Gastrocnemius medialis (tissue), 4 donors: ENCODE data around the gene ATRNL1. TPM values are rescaled to one million over a fixed set of nuclear protein-coding genes. Genes with fewer than 3 reads are reported as not detected.

Source experiments
- ATAC-seq, 2 donors: fragments of 150-250 bp; one replicate each; pipeline ENCODE4 v1.9.1; 2016
- DNase-seq, 2 donors: peaks; one replicate each; pipeline ENCODE4 v3.0.0-alpha.2; 2019
- H3K27ac ChIP-seq, 4 donors: fragments of 200-600 bp; sonication (generic); 1 replicate in 1 of 4; 2 replicates in 3 of 4; pipeline ENCODE4 v1.5.1; 2016 to 2018; ENCODE audit warnings: mild to moderate bottlenecking in 2 of 4, moderate library complexity in 1 of 4
- H3K27me3 ChIP-seq, 3 donors: fragments of 200-600 bp; sonication (generic) in 2 of 3; 1 replicate in 1 of 3; 2 replicates in 2 of 3; pipeline versions ENCODE4 v1.5.1 to v1.6.0; 2016 to 2019; ENCODE audit warnings: mild to moderate bottlenecking in 1 of 3, moderate library complexity in 1 of 3
- H3K36me3 ChIP-seq, 2 donors: fragments of 200-600 bp; sonication (generic) in 1 of 2; one replicate each; pipeline ENCODE4 v1.5.1; 2017 to 2018
- H3K4me1 ChIP-seq, 2 donors: fragments of 200-600 bp; sonication (generic) in 1 of 2; one replicate each; pipeline ENCODE4 v1.5.1; 2016 to 2017; ENCODE audit warnings: mild to moderate bottlenecking in 2 of 2
- H3K4me3 ChIP-seq, 4 donors: fragments of 200-600 bp; sonication (generic) in 3 of 4; 1 replicate in 1 of 4; 2 replicates in 3 of 4; pipeline ENCODE4 v1.5.1; 2016 to 2019; ENCODE audit warnings: mild to moderate bottlenecking in 2 of 4
- H3K9me3 ChIP-seq, 3 donors: fragments of 200-600 bp; sonication (generic) in 2 of 3; 1 replicate in 1 of 3; 2 replicates in 2 of 3; pipeline ENCODE4 v1.5.1; 2016 to 2019
- POLR2A ChIP-seq, 2 donors: fragments of 450-650 bp; IDR thresholded peaks; one replicate each; pipeline ENCODE4 v1.6.1; 2017; ENCODE audit warnings: antibody characterized with exemption in 2 of 2, mild to moderate bottlenecking in 2 of 2, moderate library complexity in 2 of 2
- in situ Hi-C, 4 donors: fragments of 200-750 bp; cut with MboI; loops; one replicate each; pipeline versions ENCODE4 v1.15.0 to v1.8.0; 2017; ENCODE audit warnings: low sequenced_read_pairs in 4 of 4
- intact Hi-C: fragments of 100-400 bp; cut with DNase I; formaldehyde crosslinking; loops from one replicate; pipeline ENCODE4 v1.15.1; 2023; ENCODE audit warnings: low total_unique reads
- total RNA-seq, 4 donors: library from RNA; depleted of rRNA; stranded (reverse); fragments of >200 nt; gene quantifications; one replicate each; pipeline versions ENCODE4 v1.1.0 to v1.2.3, GENCODE V29; 2016
- TF ChIP-seq, protein P1 (sequence below), 5 experiments: fragments of 450-650 bp in 3 of 5; fragments of 200-600 bp in 2 of 5; sonication (generic) in 2 of 5; IDR thresholded peaks in 4 of 5; conservative IDR thresholded peaks in 1 of 5; 1 replicate in 4 of 5; 2 replicates in 1 of 5; pipeline ENCODE4 v1.5.1; 2016 to 2019; ENCODE audit warnings: antibody characterized with exemption in 5 of 5, mild to moderate bottlenecking in 3 of 5, moderate library complexity in 3 of 5

Gene ATRNL1
- total RNA-seq, 4 donors from 2014 or later, result 1.6 to 10.8 (median 3.8) TPM

DNA sequence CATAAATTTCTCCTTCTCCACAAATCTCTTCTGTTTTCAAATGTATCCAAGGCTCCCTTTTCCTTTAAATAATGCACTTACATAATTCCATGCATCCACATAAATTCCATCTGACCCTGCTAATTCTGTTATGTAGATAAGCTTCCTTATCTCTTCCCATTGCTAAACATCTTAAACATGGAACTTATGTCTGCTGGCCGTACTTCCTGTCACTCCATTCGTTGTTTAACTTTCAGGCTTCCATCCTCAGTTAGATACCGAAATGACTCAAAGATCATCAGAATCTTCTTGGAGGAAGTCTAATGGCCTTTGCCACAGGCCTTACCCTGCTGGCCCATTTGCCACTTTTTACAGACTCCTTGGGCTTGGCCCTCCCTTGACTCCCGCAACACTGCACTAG, 848.9 kb downstream of the ATRNL1 start:
- Histone ChIP-seq H3K27ac (no peak overlapping the region), H3K4me3 (no peak overlapping the region), H3K36me3 (no peaks in the 10 kb centered on the region), H3K4me1 (no peaks in the 10 kb centered on the region), H3K9me3 (no peaks in the 10 kb centered on the region), H3K27me3 (no peaks in the 10 kb centered on the region)
- DNase-seq, result no peak
- no peak for TF ChIP-seq POLR2A (IDR thresholded peaks at IDR 0.05)
- TF ChIP-seq, protein P1, sequence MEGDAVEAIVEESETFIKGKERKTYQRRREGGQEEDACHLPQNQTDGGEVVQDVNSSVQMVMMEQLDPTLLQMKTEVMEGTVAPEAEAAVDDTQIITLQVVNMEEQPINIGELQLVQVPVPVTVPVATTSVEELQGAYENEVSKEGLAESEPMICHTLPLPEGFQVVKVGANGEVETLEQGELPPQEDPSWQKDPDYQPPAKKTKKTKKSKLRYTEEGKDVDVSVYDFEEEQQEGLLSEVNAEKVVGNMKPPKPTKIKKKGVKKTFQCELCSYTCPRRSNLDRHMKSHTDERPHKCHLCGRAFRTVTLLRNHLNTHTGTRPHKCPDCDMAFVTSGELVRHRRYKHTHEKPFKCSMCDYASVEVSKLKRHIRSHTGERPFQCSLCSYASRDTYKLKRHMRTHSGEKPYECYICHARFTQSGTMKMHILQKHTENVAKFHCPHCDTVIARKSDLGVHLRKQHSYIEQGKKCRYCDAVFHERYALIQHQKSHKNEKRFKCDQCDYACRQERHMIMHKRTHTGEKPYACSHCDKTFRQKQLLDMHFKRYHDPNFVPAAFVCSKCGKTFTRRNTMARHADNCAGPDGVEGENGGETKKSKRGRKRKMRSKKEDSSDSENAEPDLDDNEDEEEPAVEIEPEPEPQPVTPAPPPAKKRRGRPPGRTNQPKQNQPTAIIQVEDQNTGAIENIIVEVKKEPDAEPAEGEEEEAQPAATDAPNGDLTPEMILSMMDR (IDR thresholded peaks at IDR 0.05 in 4 of 5, conservative IDR thresholded peaks at IDR 0.05 in 1 of 5), result no peak
- intact Hi-C loops, result no loop called here
- in situ Hi-C loops, result loop anchor here in 2 of 4 donors (10.0 to 25.0 kb wide), 2 partner anchors 343 to 345 kb away; no protein-coding TSS in a partner anchor
- no peak for ATAC-seq

DNA sequence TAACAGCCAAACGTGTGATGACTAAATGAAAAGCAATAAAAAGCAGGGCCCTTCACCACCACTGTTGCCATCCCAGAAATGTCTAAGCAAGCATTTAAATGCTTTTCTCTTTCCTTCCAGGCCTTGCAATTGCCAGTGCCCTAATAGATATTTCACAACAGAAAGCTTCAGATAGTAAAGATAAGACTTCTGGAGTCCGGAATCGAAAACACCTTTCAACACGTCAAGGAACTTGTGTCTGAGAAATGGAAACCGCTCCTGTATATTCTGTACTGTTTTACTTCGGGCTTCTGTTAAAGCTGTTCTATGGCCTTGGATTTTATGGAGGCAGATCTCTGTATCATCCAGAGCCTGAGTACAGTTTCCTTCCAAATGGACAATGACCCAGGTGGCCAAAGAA, 851.4 kb downstream of the ATRNL1 start:
- H3K27me3 ChIP-seq, result no peaks in the 10 kb centered on the region
- H3K36me3 ChIP-seq, result no peaks in the 10 kb centered on the region
- ATAC-seq (no peak), DNase-seq (no peak)
- H3K27ac ChIP-seq, result no peak overlapping the region
- TF ChIP-seq, protein P1 (IDR thresholded peaks at IDR 0.05 in 4 of 5, conservative IDR thresholded peaks at IDR 0.05 in 1 of 5), result no peak
- TF ChIP-seq POLR2A (IDR thresholded peaks at IDR 0.05), result no peak
- in situ Hi-C loops (loop anchor here in 2 of 4 donors (10.0 to 25.0 kb wide), 2 partner anchors 340 to 343 kb away; no protein-coding TSS in a partner anchor), intact Hi-C loops (no loop called here)
- no peaks in the 10 kb centered on the region for H3K4me1 ChIP-seq
- H3K4me3 ChIP-seq, result no peak overlapping the region
- no peaks in the 10 kb centered on the region for H3K9me3 ChIP-seq

DNA sequence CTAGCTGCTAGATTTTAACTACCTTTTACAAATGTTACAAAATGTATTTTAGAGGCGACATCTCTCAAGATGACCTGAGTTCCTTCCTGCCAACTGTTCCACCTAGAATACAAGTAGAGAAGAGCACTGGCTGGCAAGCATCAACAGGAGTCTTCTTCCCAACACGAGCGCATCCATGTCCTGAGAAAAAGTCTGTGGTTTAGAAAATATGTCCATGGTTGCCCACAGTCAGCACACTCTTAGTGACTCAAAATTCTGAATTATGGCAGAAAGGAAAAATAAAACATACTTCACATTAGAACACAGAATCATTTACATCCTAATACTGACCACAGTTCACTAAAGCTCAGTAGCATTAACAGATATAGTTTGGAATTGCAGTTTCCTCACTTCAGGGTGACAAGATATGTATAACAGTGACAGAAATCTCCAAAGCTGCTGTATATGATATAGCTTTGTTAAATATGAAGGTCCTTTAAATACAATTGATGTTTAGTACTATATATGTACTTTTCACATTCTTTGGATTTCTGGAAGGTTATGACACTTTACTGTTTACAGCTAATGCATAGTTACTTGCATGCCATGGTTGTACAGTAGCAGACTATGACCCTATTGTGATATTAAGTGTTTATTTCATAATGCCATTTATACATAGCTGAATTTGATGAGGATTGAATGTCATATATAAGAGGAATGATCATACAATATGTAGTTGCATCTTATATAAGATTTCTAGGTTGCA, 852.7 kb downstream of the ATRNL1 start:
- Histone ChIP-seq H3K4me3 (no peak overlapping the region), H3K36me3 (no peaks in the 10 kb centered on the region), H3K4me1 (no peaks in the 10 kb centered on the region), H3K27ac (no peak overlapping the region), H3K27me3 (no peaks in the 10 kb centered on the region), H3K9me3 (no peaks in the 10 kb centered on the region)
- ATAC-seq (no peak), DNase-seq (no peak)
- in situ Hi-C loops, result loop anchor here in 2 of 4 donors (10.0 to 25.0 kb wide), 2 partner anchors 339 to 341 kb away; no protein-coding TSS in a partner anchor
- intact Hi-C loops, result no loop called here
- TF ChIP-seq, protein P1 (IDR thresholded peaks at IDR 0.05 in 4 of 5, conservative IDR thresholded peaks at IDR 0.05 in 1 of 5), result no peak
- TF ChIP-seq POLR2A (IDR thresholded peaks at IDR 0.05), result no peak

DNA sequence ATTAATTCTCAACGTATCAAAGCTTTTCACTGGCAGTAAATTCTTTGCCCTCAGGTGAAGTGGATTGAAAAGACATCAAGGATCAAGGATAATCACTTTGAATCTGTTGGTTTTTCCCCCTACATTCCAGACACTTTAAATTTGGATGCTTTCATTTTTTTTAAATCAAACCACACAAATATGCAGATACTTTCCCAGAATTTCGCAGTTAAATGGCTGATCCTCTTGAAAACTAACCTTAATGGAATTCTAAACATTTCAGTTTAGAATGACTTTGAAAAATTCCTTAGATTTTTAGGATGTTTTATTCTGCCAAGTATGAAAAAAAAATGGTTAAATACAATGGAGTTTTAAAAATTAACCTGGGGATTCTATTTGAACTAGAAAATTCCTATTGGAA, 853.9 kb downstream of the ATRNL1 start:
- intact Hi-C loops, result no loop called here
- no peak for ATAC-seq
- in situ Hi-C loops, result loop anchor here in 2 of 4 donors (10.0 to 25.0 kb wide), 2 partner anchors 338 to 340 kb away; no protein-coding TSS in a partner anchor

More for the DNA sequence above, 853.9 kb downstream of the ATRNL1 start:
- no peaks in the 10 kb centered on the region for H3K9me3 ChIP-seq
- no peaks in the 10 kb centered on the region for H3K27me3 ChIP-seq
- H3K4me1 ChIP-seq, result no peaks in the 10 kb centered on the region
- DNase-seq, result no peak
- no peak overlapping the region for H3K27ac ChIP-seq
- TF ChIP-seq, protein P1 (IDR thresholded peaks at IDR 0.05 in 4 of 5, conservative IDR thresholded peaks at IDR 0.05 in 1 of 5), result no peak
- TF ChIP-seq POLR2A (IDR thresholded peaks at IDR 0.05), result no peak
- H3K36me3 ChIP-seq, result no peaks in the 10 kb centered on the region
- no peak overlapping the region for H3K4me3 ChIP-seq
